Testis (tissue), 3 donors: Measurements from ENCODE around the gene ARHGAP25. TPM values are rescaled to one million over a fixed set of nuclear protein-coding genes. Genes with fewer than 3 reads are reported as not detected.

Experiments
- DNase-seq: peaks from one replicate; pipeline ENCODE4 v3.0.0-alpha.2; 2019
- H3K27ac ChIP-seq, 2 donors: fragments of 200-600 bp; sonication (generic); one replicate each; pipeline ENCODE4 v1.5.1; 2019
- H3K27me3 ChIP-seq: fragments of 200-600 bp; sonication (generic); one replicate; pipeline ENCODE4 v1.5.1; 2019
- H3K36me3 ChIP-seq: fragments of 200-600 bp; sonication (generic); one replicate; pipeline ENCODE4 v1.5.1; 2017; ENCODE audit warnings: low read depth; ENCODE audit errors: missing control alignments
- H3K4me1 ChIP-seq: fragments of 200-600 bp; sonication (generic); one replicate; pipeline ENCODE4 v1.5.1; 2019
- H3K4me3 ChIP-seq, 2 donors: fragments of 200-600 bp; sonication (generic); one replicate each; pipeline ENCODE4 v1.5.1; 2017 to 2019
- H3K9me3 ChIP-seq: fragments of 200-600 bp; sonication (generic); one replicate; pipeline ENCODE4 v1.5.1; 2017
- POLR2A ChIP-seq: fragments of 450-650 bp; IDR thresholded peaks from one replicate; pipeline ENCODE4 v1.6.1; 2017; ENCODE audit warnings: antibody characterized with exemption, mild to moderate bottlenecking, moderate library complexity
- WGBS, 2 donors: methylation state at CpG; one replicate each; pipeline ENCODE4 v1.1.5; 2018; 5-methylcytosine and 5-hydroxymethylcytosine counted together
- intact Hi-C: fragments of 100-400 bp; cut with DNase I; formaldehyde crosslinking; loops from one replicate; pipeline ENCODE4 v1.15.1; 2023; ENCODE audit warnings: low total_unique reads
- polyA plus RNA-seq: library from polyadenylated mRNA; stranded (reverse); fragments of 350-450 nt; fragmentation: Illumina TruSeq; extraction: RNeasy Lipid Tissue Mini Kit (QIAGEN cat#74804); gene quantifications from one replicate; pipeline ENCODE4 v1.2.3, GENCODE V29; 2014; ENCODE audit warnings: low read depth, low replicate concordance; ENCODE audit not compliant: insufficient read depth
- total RNA-seq, 2 donors: library from RNA; depleted of rRNA; stranded (reverse); fragments of >200 nt; gene quantifications; one replicate each; pipeline ENCODE4 v1.2.3, GENCODE V29; 2016
- TF ChIP-seq, protein P1 (sequence below), 3 experiments: fragments of 450-650 bp in 2 of 3; fragments of 200-600 bp in 1 of 3; sonication (generic) in 1 of 3; IDR thresholded peaks; one replicate each; pipeline ENCODE4 v1.5.1; 2016 to 2019; ENCODE audit warnings: antibody characterized with exemption in 3 of 3, mild to moderate bottlenecking in 2 of 3, moderate library complexity in 1 of 3

ARHGAP25 gene
- total and polyA plus RNA-seq, 3 donors from 2014 or later: 6.2 to 8.2 (median 6.7) TPM

DNA sequence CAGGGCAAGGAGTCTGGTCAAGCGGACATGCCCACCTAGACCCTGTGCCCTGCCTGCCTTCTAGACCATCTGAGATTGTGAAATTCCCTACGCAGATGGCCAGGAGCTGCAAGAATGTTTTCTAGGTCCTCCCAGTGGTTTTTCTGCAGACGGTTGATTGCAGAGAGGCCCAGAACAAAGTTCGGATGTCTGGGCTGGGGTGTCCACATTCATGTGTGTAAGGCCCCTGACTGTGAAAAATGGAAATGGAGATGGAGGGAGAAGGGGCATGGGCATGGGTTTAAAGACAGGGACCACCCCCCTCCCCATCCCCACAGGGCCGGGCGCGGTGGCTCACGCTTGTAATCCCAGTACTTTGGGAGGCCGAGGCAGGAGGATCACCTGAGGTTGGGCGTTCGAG, 11.8 kb downstream of the ARHGAP25 start:
- no peak overlapping the region for H3K27ac ChIP-seq
- no peak for TF ChIP-seq POLR2A
- TF ChIP-seq, protein P1, sequence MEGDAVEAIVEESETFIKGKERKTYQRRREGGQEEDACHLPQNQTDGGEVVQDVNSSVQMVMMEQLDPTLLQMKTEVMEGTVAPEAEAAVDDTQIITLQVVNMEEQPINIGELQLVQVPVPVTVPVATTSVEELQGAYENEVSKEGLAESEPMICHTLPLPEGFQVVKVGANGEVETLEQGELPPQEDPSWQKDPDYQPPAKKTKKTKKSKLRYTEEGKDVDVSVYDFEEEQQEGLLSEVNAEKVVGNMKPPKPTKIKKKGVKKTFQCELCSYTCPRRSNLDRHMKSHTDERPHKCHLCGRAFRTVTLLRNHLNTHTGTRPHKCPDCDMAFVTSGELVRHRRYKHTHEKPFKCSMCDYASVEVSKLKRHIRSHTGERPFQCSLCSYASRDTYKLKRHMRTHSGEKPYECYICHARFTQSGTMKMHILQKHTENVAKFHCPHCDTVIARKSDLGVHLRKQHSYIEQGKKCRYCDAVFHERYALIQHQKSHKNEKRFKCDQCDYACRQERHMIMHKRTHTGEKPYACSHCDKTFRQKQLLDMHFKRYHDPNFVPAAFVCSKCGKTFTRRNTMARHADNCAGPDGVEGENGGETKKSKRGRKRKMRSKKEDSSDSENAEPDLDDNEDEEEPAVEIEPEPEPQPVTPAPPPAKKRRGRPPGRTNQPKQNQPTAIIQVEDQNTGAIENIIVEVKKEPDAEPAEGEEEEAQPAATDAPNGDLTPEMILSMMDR (IDR thresholded peaks at IDR 0.05): no peak
- no peaks in the 10 kb centered on the region for H3K9me3 ChIP-seq
- no peak for DNase-seq
- H3K4me1 ChIP-seq: no peaks in the 10 kb centered on the region
- no peaks in the 10 kb centered on the region for H3K27me3 ChIP-seq
- no peak overlapping the region for H3K4me3 ChIP-seq
- intact Hi-C loops: loop anchor here (10.0 kb wide), 1 partner anchor 168 kb away; no protein-coding TSS in a partner anchor
- 94 to 98% methylated on average over 10 to 11 of the region's 11 CpGs for WGBS, 2 donors
- H3K36me3 ChIP-seq: no peaks in the 10 kb centered on the region

DNA sequence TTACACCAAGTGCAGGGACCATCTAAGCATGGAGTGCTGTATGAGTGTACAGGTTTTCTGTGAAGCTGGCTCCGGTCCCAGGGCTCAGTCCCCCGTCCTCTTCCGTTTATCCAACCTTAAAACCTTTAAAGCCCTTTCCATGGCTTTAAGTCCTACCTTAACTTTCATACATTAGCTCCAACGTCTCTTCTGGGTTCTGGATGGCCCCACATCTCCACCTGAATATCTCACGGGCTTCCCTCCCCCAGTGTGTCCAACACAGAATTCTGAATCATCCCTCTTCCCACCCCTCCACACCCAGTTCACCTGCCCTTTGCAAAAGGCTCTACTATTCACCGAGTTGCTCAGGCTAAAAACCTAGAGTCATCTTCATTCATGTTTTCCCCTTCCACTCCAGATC, 12.8 kb downstream of the ARHGAP25 start:
- no peaks in the 10 kb centered on the region for H3K9me3 ChIP-seq
- no peaks in the 10 kb centered on the region for H3K27me3 ChIP-seq
- H3K4me1 ChIP-seq: no peaks in the 10 kb centered on the region
- no peaks in the 10 kb centered on the region for H3K36me3 ChIP-seq
- DNase-seq: no peak
- no peak overlapping the region for H3K27ac ChIP-seq
- WGBS, 2 donors: 85 to 86% methylated on average over 6 of the region's 6 CpGs
- intact Hi-C loops: loop anchor here (10.0 kb wide), 1 partner anchor 167 kb away; no protein-coding TSS in a partner anchor
- TF ChIP-seq POLR2A: no peak
- TF ChIP-seq, protein P1 (IDR thresholded peaks at IDR 0.05): no peak
- H3K4me3 ChIP-seq: no peak overlapping the region

DNA sequence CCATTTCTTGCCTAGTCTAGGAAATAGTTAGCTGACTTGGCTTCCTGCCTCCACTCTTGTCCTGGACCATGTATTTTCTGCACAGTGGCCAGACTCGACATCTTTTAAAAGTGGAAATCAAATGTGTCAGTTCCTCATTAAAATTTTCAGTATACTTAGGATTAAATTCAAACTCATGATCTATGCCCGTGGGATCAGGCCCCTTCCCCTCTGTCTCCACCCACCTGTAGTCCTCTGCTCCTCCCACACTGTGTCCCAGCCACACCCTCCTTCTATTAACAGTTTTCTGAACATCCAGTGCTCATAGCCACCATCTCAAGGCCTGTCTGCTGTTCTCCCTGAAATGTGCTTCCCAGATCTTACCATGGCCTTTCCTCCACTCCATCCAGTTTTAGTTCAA, 13.3 kb downstream of the ARHGAP25 start:
- Histone ChIP-seq H3K27ac (no peak overlapping the region), H3K36me3 (no peaks in the 10 kb centered on the region), H3K4me3 (no peak overlapping the region), H3K9me3 (no peaks in the 10 kb centered on the region), H3K27me3 (no peaks in the 10 kb centered on the region), H3K4me1 (no peaks in the 10 kb centered on the region)
- WGBS, 2 donors: 55 to 67% methylated on average over 2 of the region's 2 CpGs
- no peak for DNase-seq
- intact Hi-C loops: loop anchor here (10.0 kb wide), 1 partner anchor 167 kb away; no protein-coding TSS in a partner anchor
- TF ChIP-seq, protein P1 (IDR thresholded peaks at IDR 0.05): no peak
- no peak for TF ChIP-seq POLR2A

DNA sequence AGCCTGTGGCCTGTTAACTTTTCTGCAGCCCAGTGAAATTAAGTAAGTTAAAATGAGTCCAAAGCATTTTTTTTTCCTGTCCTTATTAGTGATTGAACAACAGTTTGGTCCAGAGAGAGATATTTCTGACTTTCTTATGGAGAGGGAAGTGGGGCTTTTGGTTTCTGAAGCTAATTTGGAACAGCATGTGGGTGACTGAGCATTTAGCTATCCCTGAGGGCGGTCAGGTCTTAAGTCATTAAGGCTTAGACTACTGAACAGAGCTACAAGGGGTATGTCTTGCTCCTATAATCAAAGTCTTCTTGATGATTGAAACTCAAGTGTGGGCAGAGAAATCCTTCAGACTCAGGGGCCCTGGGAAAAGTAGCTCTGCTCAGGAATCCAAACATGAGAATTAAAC, 14.0 kb downstream of the ARHGAP25 start:
- DNase-seq: no peak
- 88 to 96% methylated on average over 1 of the region's 1 CpG for WGBS, 2 donors

More for the DNA sequence above, 14.0 kb downstream of the ARHGAP25 start:
- H3K27ac ChIP-seq: no peak overlapping the region
- no peaks in the 10 kb centered on the region for H3K36me3 ChIP-seq
- H3K4me3 ChIP-seq: no peak overlapping the region
- no peak for TF ChIP-seq POLR2A
- TF ChIP-seq, protein P1 (IDR thresholded peaks at IDR 0.05): no peak
- no peaks in the 10 kb centered on the region for H3K27me3 ChIP-seq
- no peaks in the 10 kb centered on the region for H3K4me1 ChIP-seq
- H3K9me3 ChIP-seq: no peaks in the 10 kb centered on the region
- intact Hi-C loops: loop anchor here (10.0 kb wide), 1 partner anchor 166 kb away; no protein-coding TSS in a partner anchor
